Endothelial cell (in vitro differentiated cells): ENCODE results near the gene SBF2. TPM values are rescaled to one million over a fixed set of nuclear protein-coding genes. Genes with fewer than 3 reads are reported as not detected.

Source experiments
- DNase-seq: peaks from one replicate; pipeline ENCODE4 v3.0.0; 2021; ENCODE audit warnings: low spot score
- H3K27ac Mint-ChIP-seq: one replicate; pipeline ENCODE4 v1.8.0; 2021; ENCODE audit warnings: mixed read lengths, inconsistent platforms; ENCODE audit not compliant: unreplicated experiment
- H3K27me3 Mint-ChIP-seq: one replicate; pipeline ENCODE4 v1.8.0; 2021; ENCODE audit warnings: mild to moderate bottlenecking, moderate library complexity, mixed read lengths, inconsistent platforms; ENCODE audit not compliant: unreplicated experiment
- H3K36me3 Mint-ChIP-seq: one replicate; pipeline ENCODE4 v1.8.0; 2021; ENCODE audit warnings: mild to moderate bottlenecking, low read depth, mixed read lengths, inconsistent platforms; ENCODE audit not compliant: unreplicated experiment
- H3K4me1 Mint-ChIP-seq: one replicate; pipeline ENCODE4 v1.8.0; 2021; ENCODE audit warnings: mild to moderate bottlenecking, mixed read lengths, inconsistent platforms; ENCODE audit not compliant: unreplicated experiment
- H3K4me3 Mint-ChIP-seq: one replicate; pipeline ENCODE4 v1.8.0; 2021; ENCODE audit warnings: mild to moderate bottlenecking, mixed read lengths, inconsistent platforms; ENCODE audit not compliant: unreplicated experiment
- H3K9me3 Mint-ChIP-seq: one replicate; pipeline ENCODE4 v1.8.0; 2021; ENCODE audit warnings: mixed read lengths, inconsistent platforms; ENCODE audit not compliant: unreplicated experiment
- total RNA-seq: library from RNA; stranded (reverse); fragmentation: NEBNext Ultra II Directional; extraction: Animal tissue kit (Norgen Biotek cat#: 25700); gene quantifications from one replicate; pipeline ENCODE4 v1.2.1, GENCODE V29; 2021; ENCODE audit not compliant: unreplicated experiment
- TF ChIP-seq, protein P1 (sequence below): fragments of 200-600 bp; sonication (generic); IDR thresholded peaks from one replicate; pipeline ENCODE4 v1.5.0; 2021; ENCODE audit warnings: antibody characterized with exemption; ENCODE audit not compliant: unreplicated experiment

Gene SBF2
- total RNA-seq, 1 donor from 2014 or later: 40.8 TPM

GRCh38 chr11:9842923-9843322 lies 451.1 kb downstream of the SBF2 start:
- Mint-ChIP-seq H3K27ac (no peak overlapping the region), H3K27me3 (no peaks in the 10 kb centered on the region), H3K36me3 (peaks cover 14% of the 10 kb centered on the region), H3K4me3 (no peak overlapping the region), H3K4me1 (no peaks in the 10 kb centered on the region), H3K9me3 (no peaks in the 10 kb centered on the region)
- no peak for DNase-seq
- TF ChIP-seq, protein P1, sequence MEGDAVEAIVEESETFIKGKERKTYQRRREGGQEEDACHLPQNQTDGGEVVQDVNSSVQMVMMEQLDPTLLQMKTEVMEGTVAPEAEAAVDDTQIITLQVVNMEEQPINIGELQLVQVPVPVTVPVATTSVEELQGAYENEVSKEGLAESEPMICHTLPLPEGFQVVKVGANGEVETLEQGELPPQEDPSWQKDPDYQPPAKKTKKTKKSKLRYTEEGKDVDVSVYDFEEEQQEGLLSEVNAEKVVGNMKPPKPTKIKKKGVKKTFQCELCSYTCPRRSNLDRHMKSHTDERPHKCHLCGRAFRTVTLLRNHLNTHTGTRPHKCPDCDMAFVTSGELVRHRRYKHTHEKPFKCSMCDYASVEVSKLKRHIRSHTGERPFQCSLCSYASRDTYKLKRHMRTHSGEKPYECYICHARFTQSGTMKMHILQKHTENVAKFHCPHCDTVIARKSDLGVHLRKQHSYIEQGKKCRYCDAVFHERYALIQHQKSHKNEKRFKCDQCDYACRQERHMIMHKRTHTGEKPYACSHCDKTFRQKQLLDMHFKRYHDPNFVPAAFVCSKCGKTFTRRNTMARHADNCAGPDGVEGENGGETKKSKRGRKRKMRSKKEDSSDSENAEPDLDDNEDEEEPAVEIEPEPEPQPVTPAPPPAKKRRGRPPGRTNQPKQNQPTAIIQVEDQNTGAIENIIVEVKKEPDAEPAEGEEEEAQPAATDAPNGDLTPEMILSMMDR: no peak

GRCh38 chr11:9840460-9841004 lies 453.5 kb downstream of the SBF2 start:
- H3K4me3 Mint-ChIP-seq: no peak overlapping the region
- no peaks in the 10 kb centered on the region for H3K27me3 Mint-ChIP-seq
- H3K9me3 Mint-ChIP-seq: no peaks in the 10 kb centered on the region
- TF ChIP-seq, protein P1: no peak
- H3K36me3 Mint-ChIP-seq: peaks cover 10% of the 10 kb centered on the region
- H3K27ac Mint-ChIP-seq: no peak overlapping the region
- no peak for DNase-seq
- H3K4me1 Mint-ChIP-seq: no peaks in the 10 kb centered on the region

DNA sequence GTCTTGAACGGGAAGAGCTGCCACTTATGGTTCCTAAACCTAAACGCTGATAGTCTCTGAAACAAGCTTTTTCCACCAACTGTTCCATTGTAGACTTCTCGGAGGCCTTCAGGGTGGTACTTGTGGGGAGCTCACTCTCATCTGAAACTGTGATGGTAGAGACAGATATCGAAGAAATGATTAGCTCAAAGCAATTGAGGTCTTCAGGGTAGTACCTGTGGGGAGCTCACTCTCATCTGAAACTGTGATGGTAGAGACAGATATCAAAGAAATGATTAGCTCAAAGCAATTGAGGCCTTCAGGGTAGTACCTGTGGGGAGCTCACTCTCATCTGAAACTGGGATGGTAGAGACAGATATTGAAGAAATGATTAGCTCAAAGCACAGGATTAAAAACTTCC lies 454.5 kb downstream of the SBF2 start:
- no peak for DNase-seq
- no peaks in the 10 kb centered on the region for H3K27me3 Mint-ChIP-seq
- no peaks in the 10 kb centered on the region for H3K4me1 Mint-ChIP-seq
- TF ChIP-seq, protein P1: no peak
- H3K27ac Mint-ChIP-seq: no peak overlapping the region
- peaks cover 10% of the 10 kb centered on the region for H3K36me3 Mint-ChIP-seq
- no peaks in the 10 kb centered on the region for H3K9me3 Mint-ChIP-seq
- H3K4me3 Mint-ChIP-seq: no peak overlapping the region

DNA sequence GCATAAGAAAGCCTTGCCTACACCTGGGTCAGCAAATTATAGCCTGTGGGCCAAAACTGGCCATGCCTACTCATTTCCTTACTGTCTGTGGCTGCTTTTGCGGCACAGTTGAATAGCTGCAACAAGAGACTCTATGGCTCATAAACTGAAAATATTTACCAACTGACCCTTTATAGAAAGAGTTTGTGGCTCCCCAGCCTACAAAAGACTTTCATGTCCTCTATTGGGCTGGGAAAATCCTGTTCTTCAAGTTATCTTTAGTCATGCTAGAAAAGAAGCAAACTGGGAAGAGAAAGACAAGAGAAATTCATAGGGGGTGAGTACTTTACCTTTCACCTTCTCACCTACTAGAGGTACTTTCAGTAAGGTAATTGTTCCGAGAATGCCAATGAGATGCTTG lies 455.1 kb downstream of the SBF2 start:
- Mint-ChIP-seq H3K9me3 (no peaks in the 10 kb centered on the region), H3K27me3 (no peaks in the 10 kb centered on the region), H3K27ac (no peak overlapping the region), H3K36me3 (peaks cover 10% of the 10 kb centered on the region), H3K4me1 (no peaks in the 10 kb centered on the region), H3K4me3 (no peak overlapping the region)
- DNase-seq: no peak
- TF ChIP-seq, protein P1: no peak

DNA sequence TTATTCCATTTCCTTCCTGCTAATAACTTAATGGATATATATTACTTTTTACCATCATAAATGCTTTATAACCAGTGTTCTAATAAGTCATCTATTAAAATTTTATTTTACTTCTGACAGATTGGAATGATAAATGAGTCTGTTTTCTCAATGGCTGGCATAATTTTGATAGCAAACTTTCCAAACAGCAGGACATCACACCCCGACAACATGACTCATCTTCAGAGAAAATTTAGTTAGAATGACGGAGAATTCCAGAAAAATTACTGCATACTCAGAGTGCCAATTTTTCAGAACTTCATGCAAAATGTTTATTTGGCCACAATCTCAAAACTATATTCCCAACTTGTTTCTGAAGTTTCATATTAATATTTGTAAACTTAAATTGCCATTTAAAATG lies 455.8 kb downstream of the SBF2 start:
- DNase-seq: no peak
- Mint-ChIP-seq H3K9me3 (no peaks in the 10 kb centered on the region), H3K27me3 (no peaks in the 10 kb centered on the region), H3K27ac (no peak overlapping the region), H3K4me1 (no peaks in the 10 kb centered on the region), H3K4me3 (no peak overlapping the region), H3K36me3 (peaks cover 10% of the 10 kb centered on the region)
- TF ChIP-seq, protein P1: no peak
